Neural crest cell (in vitro differentiated cells): ENCODE measurements around the gene MIDN. TPM values are rescaled to one million over a fixed set of nuclear protein-coding genes. Genes with fewer than 3 reads are reported as not detected.

Experiments
- DNase-seq: peaks from one replicate; pipeline ENCODE4 v3.0.0; 2021; ENCODE audit warnings: low read depth, mixed read lengths, low spot score
- H3K27ac Mint-ChIP-seq: one replicate; pipeline ENCODE4 v1.8.0; 2021; ENCODE audit warnings: mild to moderate bottlenecking, mixed read lengths; ENCODE audit not compliant: unreplicated experiment
- H3K27me3 Mint-ChIP-seq: 2 replicates; pipeline ENCODE4 v1.8.0; 2021; ENCODE audit warnings: low read depth, mild to moderate bottlenecking, mixed read lengths
- H3K36me3 Mint-ChIP-seq: 2 replicates; pipeline ENCODE4 v1.8.0; 2021; ENCODE audit warnings: low read depth, mild to moderate bottlenecking, mixed read lengths
- H3K4me1 Mint-ChIP-seq: 2 replicates; pipeline ENCODE4 v1.8.0; 2021; ENCODE audit warnings: mixed read lengths
- H3K4me3 Mint-ChIP-seq: one replicate; pipeline ENCODE4 v1.8.0; 2021; ENCODE audit warnings: mild to moderate bottlenecking, mixed read lengths
- H3K9me3 Mint-ChIP-seq: 2 replicates; pipeline ENCODE4 v1.8.0; 2021; ENCODE audit warnings: mixed read lengths
- CTCF ChIP-seq: fragments of 200-600 bp; sonication (generic); conservative IDR thresholded peaks from 2 replicates; pipeline ENCODE4 v1.5.0; 2021; ENCODE audit warnings: antibody characterized with exemption, mild to moderate bottlenecking
- total RNA-seq: library from RNA; stranded (reverse); gene quantifications from 2 replicates; pipeline ENCODE4 v1.2.1, GENCODE V29; 2021

MIDN gene
- total RNA-seq, 1 donor from 2014 or later, result 187 TPM

GRCh38 chr19:1234051-1234954 lies 14.1 kb upstream of the MIDN start:
- no peak overlapping the region for H3K27ac Mint-ChIP-seq
- DNase-seq, result no peak
- no peak for TF ChIP-seq CTCF
- H3K27me3 Mint-ChIP-seq, result no peaks in the 10 kb centered on the region
- no peaks in the 10 kb centered on the region for H3K36me3 Mint-ChIP-seq
- H3K9me3 Mint-ChIP-seq, result no peaks in the 10 kb centered on the region
- H3K4me3 Mint-ChIP-seq, result peak overlapping the region; percentile 62
- peaks cover 13% of the 10 kb centered on the region for H3K4me1 Mint-ChIP-seq

GRCh38 chr19:1234955-1235380 lies 13.4 kb upstream of the MIDN start:
- Mint-ChIP-seq H3K27ac (no peak overlapping the region), H3K4me3 (no peak overlapping the region), H3K9me3 (no peaks in the 10 kb centered on the region), H3K27me3 (no peaks in the 10 kb centered on the region), H3K36me3 (no peaks in the 10 kb centered on the region), H3K4me1 (peaks cover 15% of the 10 kb centered on the region)
- DNase-seq, result no peak
- TF ChIP-seq CTCF, result no peak

- Mint-ChIP-seq H3K4me1 (peaks cover 15% of the 10 kb centered on the region), H3K9me3 (no peaks in the 10 kb centered on the region), H3K36me3 (no peaks in the 10 kb centered on the region), H3K4me3 (peak overlapping the region; percentile 38), H3K27ac (no peak overlapping the region), H3K27me3 (no peaks in the 10 kb centered on the region)
- TF ChIP-seq CTCF, result no peak
- no peak for DNase-seq
Measured at GRCh38 chr19:1235625-1236538, 12.5 kb upstream of the MIDN start.

GRCh38 chr19:1236576-1236975 lies 11.8 kb upstream of the MIDN start:
- H3K36me3 Mint-ChIP-seq, result no peaks in the 10 kb centered on the region
- no peak overlapping the region for H3K27ac Mint-ChIP-seq
- peaks cover 19% of the 10 kb centered on the region for H3K4me1 Mint-ChIP-seq
- H3K9me3 Mint-ChIP-seq, result no peaks in the 10 kb centered on the region
- DNase-seq, result no peak
- peak overlapping the region; percentile 38 for H3K4me3 Mint-ChIP-seq
- no peak for TF ChIP-seq CTCF
- H3K27me3 Mint-ChIP-seq, result no peaks in the 10 kb centered on the region

GRCh38 chr19:1237027-1237659 lies 11.2 kb upstream of the MIDN start:
- no peak for TF ChIP-seq CTCF
- H3K9me3 Mint-ChIP-seq, result no peaks in the 10 kb centered on the region
- H3K4me1 Mint-ChIP-seq, result peaks cover 20% of the 10 kb centered on the region
- no peaks in the 10 kb centered on the region for H3K27me3 Mint-ChIP-seq
- no peak for DNase-seq
- H3K27ac Mint-ChIP-seq, result no peak overlapping the region
- no peaks in the 10 kb centered on the region for H3K36me3 Mint-ChIP-seq
- H3K4me3 Mint-ChIP-seq, result peak overlapping the region; percentile 61
